ENCODE data around the gene KLHL42. TPM values are rescaled to one million over a fixed set of nuclear protein-coding genes. Genes with fewer than 3 reads are reported as not detected.

The KLHL42 gene
- 12.7 and 14.2 TPM in 2 replicates for total RNA-seq

GRCh38 chr12:27779920-27780611 lies at the start of gene KLHL42, which contains the start of gene MANSC4:
TSS of gene KLHL42 (plus strand) at chr12:27780233. CDS start at chr12:27780331, 98 bp downstream.
TSS of gene MANSC4 (minus strand) at chr12:27780236. CDS start at chr12:27771276, 8,960 bp downstream.

Other genes starting within 250 kb of the KLHL42 start
- 0.75 and 1.2 TPM in 2 replicates for gene REP15, start 83.8 kb upstream of the KLHL42 start, total RNA-seq
- gene MRPS35, start 69.4 kb upstream of the KLHL42 start, total RNA-seq, result 42.8 and 45.1 TPM in 2 replicates
- gene MANSC4, start within 50 bp of the KLHL42 start, total RNA-seq, result not detected in 2 replicates
- gene PTHLH, start 192.5 kb downstream of the KLHL42 start, total RNA-seq, result 0.20 and 0.56 TPM in 2 replicates

All from cardiac ventricle fibroblast (primary cell).